GM15510 (cell line): Measurements from ENCODE around the gene ASXL3.

Source experiments
- POLR2A ChIP-seq: IDR thresholded peaks from 3 replicates; pipeline ENCODE4 v1.6.1; 2011; ENCODE audit warnings: borderline replicate concordance; ENCODE audit not compliant: insufficient read length; ENCODE audit errors: extremely low read depth

Gene ASXL3

GRCh38 chr18:33716061-33716683 lies 138.2 kb downstream of the ASXL3 start:
- TF ChIP-seq POLR2A = no peak

- no peak for TF ChIP-seq POLR2A
These were observed 139.3 kb downstream of the ASXL3 start for GRCh38 chr18:33717339-33717738.

- no peak for TF ChIP-seq POLR2A
These were observed 142.1 kb downstream of the ASXL3 start for GRCh38 chr18:33720133-33720532.

- TF ChIP-seq POLR2A = no peak
These were observed 151.5 kb downstream of the ASXL3 start for GRCh38 chr18:33729556-33729955.

GRCh38 chr18:33733376-33733775 lies 155.4 kb downstream of the ASXL3 start:
- TF ChIP-seq POLR2A = no peak

- TF ChIP-seq POLR2A = no peak
These were observed 157.4 kb downstream of the ASXL3 start for GRCh38 chr18:33735428-33735827.

GRCh38 chr18:33741760-33742159 lies 163.7 kb downstream of the ASXL3 start:
- TF ChIP-seq POLR2A = no peak

- no peak for TF ChIP-seq POLR2A
These were observed 166.1 kb downstream of the ASXL3 start for GRCh38 chr18:33744032-33744697.

GRCh38 chr18:33745151-33745795 lies 167.3 kb downstream of the ASXL3 start:
- TF ChIP-seq POLR2A = no peak

GRCh38 chr18:33745871-33746545 lies 168.0 kb downstream of the ASXL3 start:
- TF ChIP-seq POLR2A = no peak

- no peak for TF ChIP-seq POLR2A
These were observed 171.8 kb downstream of the ASXL3 start for GRCh38 chr18:33749834-33750233.

GRCh38 chr18:33750366-33750765 lies 172.3 kb downstream of the ASXL3 start:
- no peak for TF ChIP-seq POLR2A

GRCh38 chr18:33751613-33752221 lies 173.7 kb downstream of the ASXL3 start:
- no peak for TF ChIP-seq POLR2A

GRCh38 chr18:33755391-33755790 lies 177.4 kb downstream of the ASXL3 start:
- TF ChIP-seq POLR2A = no peak
